Measurements from ENCODE around the gene DNAJC24. TPM values are rescaled to one million over a fixed set of nuclear protein-coding genes. Genes with fewer than 3 reads are reported as not detected.

The DNAJC24 gene
- total and polyA plus RNA-seq, 9 donors, result 11.7 to 18.1 (median 13.4) TPM

- no peaks in the 10 kb centered on the region for H3K4me1 ChIP-seq (ENCODE audit: control insufficient read depth, insufficient read depth, low read length)
- WGBS (ENCODE audit: insufficient coverage), result no CpG with 5 or more reads among the region's 1 CpG
- H3K9me3 ChIP-seq (replicated peaks; ENCODE audit: control insufficient read depth, low read depth, low read length), result no peaks in the 10 kb centered on the region
- no peaks in the 10 kb centered on the region for H3K36me3 ChIP-seq (ENCODE audit: control insufficient read depth, insufficient read depth, low read length)
- H3K27ac ChIP-seq (ENCODE audit: low read length), result no peak overlapping the region
- no peaks in the 10 kb centered on the region for H3K27me3 ChIP-seq (ENCODE audit: control insufficient read depth, insufficient read depth, low read length)
- H3K4me3 ChIP-seq (ENCODE audit: low read length), result no peak overlapping the region
- no peak for DNase-seq
Measured at GRCh38 chr11:31433851-31434250, 64.2 kb downstream of the DNAJC24 start.

GRCh38 chr11:31437742-31438435 lies 68.2 kb downstream of the DNAJC24 start:
- Histone ChIP-seq H3K4me1 (ENCODE audit: control insufficient read depth, insufficient read depth, low read length) (no peaks in the 10 kb centered on the region), H3K27ac (ENCODE audit: low read length) (no peak overlapping the region), H3K4me3 (ENCODE audit: low read length) (no peak overlapping the region), H3K36me3 (ENCODE audit: control insufficient read depth, insufficient read depth, low read length) (no peaks in the 10 kb centered on the region), H3K27me3 (ENCODE audit: control insufficient read depth, insufficient read depth, low read length) (no peaks in the 10 kb centered on the region), H3K9me3 (replicated peaks; ENCODE audit: control insufficient read depth, low read depth, low read length) (no peaks in the 10 kb centered on the region)
- WGBS (ENCODE audit: insufficient coverage), result no CpG with 5 or more reads among the region's 2 CpGs
- no peak for DNase-seq

DNA sequence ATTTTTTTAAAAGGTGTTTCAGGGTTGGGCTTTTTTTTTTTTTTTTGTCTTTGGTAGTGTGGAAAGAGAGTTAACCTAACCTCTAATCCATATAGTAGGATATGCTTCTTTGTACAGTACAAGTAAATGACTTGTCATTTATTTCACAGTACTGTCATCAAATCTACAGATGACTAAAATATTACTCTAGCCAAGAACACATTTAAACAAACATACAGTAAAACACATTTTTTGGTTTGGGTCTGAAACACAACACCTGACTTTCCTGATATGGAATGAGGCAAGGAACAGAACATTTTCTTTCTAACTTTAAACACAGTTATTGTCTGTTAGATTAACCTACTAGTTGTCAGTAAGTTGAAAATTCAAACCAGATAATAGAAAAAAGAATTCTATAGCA lies 71.6 kb downstream of the DNAJC24 start:
- no peak for DNase-seq
- Histone ChIP-seq H3K36me3 (ENCODE audit: control insufficient read depth, insufficient read depth, low read length) (no peaks in the 10 kb centered on the region), H3K4me1 (ENCODE audit: control insufficient read depth, insufficient read depth, low read length) (no peaks in the 10 kb centered on the region), H3K4me3 (ENCODE audit: low read length) (no peak overlapping the region), H3K9me3 (replicated peaks; ENCODE audit: control insufficient read depth, low read depth, low read length) (no peaks in the 10 kb centered on the region), H3K27me3 (ENCODE audit: control insufficient read depth, insufficient read depth, low read length) (no peaks in the 10 kb centered on the region), H3K27ac (ENCODE audit: low read length) (no peak overlapping the region)

- Histone ChIP-seq H3K4me1 (ENCODE audit: control insufficient read depth, insufficient read depth, low read length) (no peaks in the 10 kb centered on the region), H3K36me3 (ENCODE audit: control insufficient read depth, insufficient read depth, low read length) (peaks cover 1% of the 10 kb centered on the region), H3K4me3 (ENCODE audit: low read length) (no peak overlapping the region), H3K9me3 (replicated peaks; ENCODE audit: control insufficient read depth, low read depth, low read length) (no peaks in the 10 kb centered on the region), H3K27me3 (ENCODE audit: control insufficient read depth, insufficient read depth, low read length) (no peaks in the 10 kb centered on the region), H3K27ac (ENCODE audit: low read length) (no peak overlapping the region)
- DNase-seq, result no peak
- WGBS (ENCODE audit: insufficient coverage), result no CpG with 5 or more reads among the region's 2 CpGs
Measured at GRCh38 chr11:31442086-31442485, 72.4 kb downstream of the DNAJC24 start.

GRCh38 chr11:31443802-31444201 lies 74.1 kb downstream of the DNAJC24 start:
- H3K36me3 ChIP-seq (ENCODE audit: control insufficient read depth, insufficient read depth, low read length), result peaks cover 3% of the 10 kb centered on the region
- no peak for DNase-seq
- no CpG with 5 or more reads among the region's 3 CpGs for whole genome bisulfite sequencing (ENCODE audit: insufficient coverage)
- H3K4me3 ChIP-seq (ENCODE audit: low read length), result no peak overlapping the region
- H3K9me3 ChIP-seq (replicated peaks; ENCODE audit: control insufficient read depth, low read depth, low read length), result no peaks in the 10 kb centered on the region
- no peak overlapping the region for H3K27ac ChIP-seq (ENCODE audit: low read length)
- H3K27me3 ChIP-seq (ENCODE audit: control insufficient read depth, insufficient read depth, low read length), result no peaks in the 10 kb centered on the region
- H3K4me1 ChIP-seq (ENCODE audit: control insufficient read depth, insufficient read depth, low read length), result no peaks in the 10 kb centered on the region

DNA sequence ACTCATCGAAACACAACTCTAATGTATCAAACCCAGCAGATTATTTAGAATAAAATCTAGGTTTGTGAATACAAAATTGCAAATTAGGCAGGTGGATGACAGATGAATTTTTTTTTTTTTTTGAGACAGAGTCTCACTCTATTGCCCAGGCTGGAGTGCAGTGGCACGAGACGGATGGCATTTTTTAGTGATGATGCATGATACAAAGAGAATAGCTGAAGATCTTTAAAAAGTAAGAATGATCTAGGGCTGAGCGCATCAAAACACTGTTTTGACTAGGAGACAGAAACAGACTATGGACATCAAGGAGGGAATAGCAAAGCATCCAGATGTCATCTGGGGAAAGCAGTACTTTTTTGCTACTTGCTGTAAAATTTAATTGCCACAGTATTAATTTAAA lies 76.0 kb downstream of the DNAJC24 start:
- Histone ChIP-seq H3K27ac (ENCODE audit: low read length) (no peak overlapping the region), H3K27me3 (ENCODE audit: control insufficient read depth, insufficient read depth, low read length) (no peaks in the 10 kb centered on the region), H3K36me3 (ENCODE audit: control insufficient read depth, insufficient read depth, low read length) (peaks cover 3% of the 10 kb centered on the region), H3K4me3 (ENCODE audit: low read length) (no peak overlapping the region), H3K9me3 (replicated peaks; ENCODE audit: control insufficient read depth, low read depth, low read length) (no peaks in the 10 kb centered on the region), H3K4me1 (ENCODE audit: control insufficient read depth, insufficient read depth, low read length) (no peaks in the 10 kb centered on the region)
- WGBS (ENCODE audit: insufficient coverage), result 100% methylated on average over 1 of the region's 4 CpGs
- no peak for DNase-seq

- no peaks in the 10 kb centered on the region for H3K9me3 ChIP-seq (replicated peaks; ENCODE audit: control insufficient read depth, low read depth, low read length)
- no peak overlapping the region for H3K27ac ChIP-seq (ENCODE audit: low read length)
- no CpG with 5 or more reads among the region's 2 CpGs for WGBS (ENCODE audit: insufficient coverage)
- no peak for DNase-seq
- no peak overlapping the region for H3K4me3 ChIP-seq (ENCODE audit: low read length)
- peaks cover 3% of the 10 kb centered on the region for H3K36me3 ChIP-seq (ENCODE audit: control insufficient read depth, insufficient read depth, low read length)
- no peaks in the 10 kb centered on the region for H3K27me3 ChIP-seq (ENCODE audit: control insufficient read depth, insufficient read depth, low read length)
- no peaks in the 10 kb centered on the region for H3K4me1 ChIP-seq (ENCODE audit: control insufficient read depth, insufficient read depth, low read length)
Measured at GRCh38 chr11:31449040-31449439, 79.4 kb downstream of the DNAJC24 start.

DNA sequence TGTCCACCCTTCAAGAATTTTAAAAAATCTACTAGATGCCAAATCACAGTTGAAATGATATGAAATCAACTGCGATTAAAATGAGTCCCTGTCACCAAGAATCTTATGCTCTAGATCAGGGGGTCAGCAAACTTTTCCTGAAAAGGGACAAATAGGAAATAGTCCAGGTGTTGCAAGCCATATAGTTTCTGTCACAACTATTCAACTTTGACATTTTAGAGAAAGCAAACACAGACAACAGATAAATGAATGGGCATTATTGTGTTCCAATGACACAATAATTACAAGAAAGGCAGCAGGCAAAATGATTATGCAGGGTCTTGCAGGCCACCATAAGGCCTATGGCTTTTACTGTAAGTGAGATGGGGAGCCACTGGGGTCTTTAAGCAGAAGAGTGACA lies 81.2 kb downstream of the DNAJC24 start:
- H3K4me3 ChIP-seq (ENCODE audit: low read length), result no peak overlapping the region
- no peak for DNase-seq
- H3K27ac ChIP-seq (ENCODE audit: low read length), result no peak overlapping the region
- no peaks in the 10 kb centered on the region for H3K4me1 ChIP-seq (ENCODE audit: control insufficient read depth, insufficient read depth, low read length)
- no CpG with 5 or more reads among the region's 1 CpG for WGBS (ENCODE audit: insufficient coverage)
- H3K9me3 ChIP-seq (replicated peaks; ENCODE audit: control insufficient read depth, low read depth, low read length), result no peaks in the 10 kb centered on the region
- H3K36me3 ChIP-seq (ENCODE audit: control insufficient read depth, insufficient read depth, low read length), result peaks cover 3% of the 10 kb centered on the region
- H3K27me3 ChIP-seq (ENCODE audit: control insufficient read depth, insufficient read depth, low read length), result no peaks in the 10 kb centered on the region

GRCh38 chr11:31455177-31455576 lies 85.5 kb downstream of the DNAJC24 start:
- no peaks in the 10 kb centered on the region for H3K36me3 ChIP-seq (ENCODE audit: control insufficient read depth, insufficient read depth, low read length)

GRCh38 chr11:31464436-31464835 lies 94.8 kb downstream of the DNAJC24 start:
- Histone ChIP-seq H3K4me1 (ENCODE audit: control insufficient read depth, insufficient read depth, low read length) (no peaks in the 10 kb centered on the region), H3K27me3 (ENCODE audit: control insufficient read depth, insufficient read depth, low read length) (no peaks in the 10 kb centered on the region), H3K27ac (ENCODE audit: low read length) (no peak overlapping the region), H3K36me3 (ENCODE audit: control insufficient read depth, insufficient read depth, low read length) (no peaks in the 10 kb centered on the region), H3K4me3 (ENCODE audit: low read length) (no peak overlapping the region), H3K9me3 (replicated peaks; ENCODE audit: control insufficient read depth, low read depth, low read length) (peaks cover 9% of the 10 kb centered on the region)
- DNase-seq, result no peak
- WGBS (ENCODE audit: insufficient coverage), result 100% methylated on average over 2 of the region's 3 CpGs

More at GRCh38 chr11:31455177-31455576, 85.5 kb downstream of the DNAJC24 start:
- Histone ChIP-seq H3K27me3 (ENCODE audit: control insufficient read depth, insufficient read depth, low read length) (no peaks in the 10 kb centered on the region), H3K27ac (ENCODE audit: low read length) (no peak overlapping the region), H3K4me1 (ENCODE audit: control insufficient read depth, insufficient read depth, low read length) (no peaks in the 10 kb centered on the region), H3K4me3 (ENCODE audit: low read length) (no peak overlapping the region), H3K9me3 (replicated peaks; ENCODE audit: control insufficient read depth, low read depth, low read length) (no peaks in the 10 kb centered on the region)
- WGBS (ENCODE audit: insufficient coverage), result no CpG with 5 or more reads among the region's 3 CpGs
- no peak for DNase-seq

GRCh38 chr11:31474083-31474482 lies 104.4 kb downstream of the DNAJC24 start:
- Histone ChIP-seq H3K36me3 (ENCODE audit: control insufficient read depth, insufficient read depth, low read length) (no peaks in the 10 kb centered on the region), H3K27ac (ENCODE audit: low read length) (no peak overlapping the region), H3K4me3 (ENCODE audit: low read length) (no peak overlapping the region), H3K9me3 (replicated peaks; ENCODE audit: control insufficient read depth, low read depth, low read length) (no peaks in the 10 kb centered on the region), H3K4me1 (ENCODE audit: control insufficient read depth, insufficient read depth, low read length) (no peaks in the 10 kb centered on the region), H3K27me3 (ENCODE audit: control insufficient read depth, insufficient read depth, low read length) (no peaks in the 10 kb centered on the region)
- no peak for DNase-seq

Data from muscle of leg (tissue), 11 donors.